Smooth muscle cell (in vitro differentiated cells): ENCODE results near the gene FAM83G. TPM values are rescaled to one million over a fixed set of nuclear protein-coding genes. Genes with fewer than 3 reads are reported as not detected.
"Not testable (repeated sequence)": the region's sequence is repeated elsewhere in the genome, so short reads cannot be mapped to it uniquely, and the experiment has no call there.

Experiments
- DNase-seq: peaks from one replicate; lab custom pipeline; 2025; ENCODE audit not compliant: unreplicated experiment; lab: John Stamatoyannopoulos, UW
- H2AFZ ChIP-seq: fragments of 200-600 bp; sonication (generic); 2 replicates; pipeline ENCODE4 v1.6.0; 2016; ENCODE audit warnings: antibody characterized with exemption, low read depth, mild to moderate bottlenecking
- H3F3A ChIP-seq: fragments of 200-600 bp; sonication (generic); 2 replicates; pipeline ENCODE4 v1.6.0; 2017; ENCODE audit warnings: antibody characterized with exemption, low read depth
- H3K27ac ChIP-seq: fragments of 200-600 bp; sonication (generic); 2 replicates; pipeline ENCODE4 v1.5.1; 2016; ENCODE audit warnings: low read depth, mild to moderate bottlenecking
- H3K27me3 ChIP-seq: fragments of 200-600 bp; sonication (generic); 2 replicates; pipeline ENCODE4 v1.6.1; 2016; ENCODE audit warnings: low read depth, mild to moderate bottlenecking
- H3K36me3 ChIP-seq: fragments of 200-600 bp; sonication (generic); 2 replicates; pipeline ENCODE4 v1.5.1; 2016; ENCODE audit warnings: low read depth
- H3K4me1 ChIP-seq: fragments of 200-600 bp; sonication (generic); 2 replicates; pipeline ENCODE4 v1.5.1; 2016; ENCODE audit warnings: low read depth
- H3K4me2 ChIP-seq: fragments of 200-600 bp; sonication (generic); 2 replicates; pipeline ENCODE4 v1.6.0; 2016; ENCODE audit warnings: mild to moderate bottlenecking
- H3K4me3 ChIP-seq: fragments of 200-600 bp; sonication (generic); 2 replicates; pipeline ENCODE4 v1.5.1; 2016; ENCODE audit warnings: mild to moderate bottlenecking
- H3K79me2 ChIP-seq: fragments of 200-600 bp; sonication (generic); 2 replicates; pipeline ENCODE4 v1.6.0; 2016; ENCODE audit warnings: low read depth, mild to moderate bottlenecking
- H3K9ac ChIP-seq: fragments of 200-600 bp; sonication (generic); 2 replicates; pipeline ENCODE4 v1.6.0; 2016; ENCODE audit warnings: low read depth
- H3K9me3 ChIP-seq: fragments of 200-600 bp; sonication (generic); replicated peaks from 2 replicates; pipeline ENCODE4 v1.5.1; 2016; ENCODE audit warnings: low read depth
- H4K20me1 ChIP-seq: fragments of 200-600 bp; sonication (generic); 2 replicates; pipeline ENCODE4 v1.6.0; 2016; ENCODE audit warnings: low read depth
- WGBS: methylation state at CpG from one replicate; pipeline ENCODE4 v1.1.7; 2016; ENCODE audit warnings: low lambda C conversion rate; 5-methylcytosine and 5-hydroxymethylcytosine counted together
- polyA plus RNA-seq: library from polyadenylated mRNA; unstranded; fragments of >200 nt; fragmentation: Nextera tagmentation; extraction: Ambion mirVana; gene quantifications from 2 replicates; pipeline ENCODE4 v1.2.1, GENCODE V29; 2016
- total RNA-seq: library from RNA; depleted of rRNA; stranded (reverse); fragments of >200 nt; gene quantifications from 2 replicates; pipeline ENCODE4 v1.2.3, GENCODE V29; 2014
- TF ChIP-seq, protein P1 (sequence below): fragments of 200-600 bp; sonication (generic); IDR thresholded peaks from 2 replicates; pipeline ENCODE4 v1.5.1; 2017; ENCODE audit warnings: borderline replicate concordance, mild to moderate bottlenecking, antibody characterized with exemption; ENCODE audit not compliant: insufficient read depth, poor library complexity, severe bottlenecking

FAM83G gene
- total and polyA plus RNA-seq, 2 experiments from 2014 or later = 8.2 to 14.2 TPM

DNA sequence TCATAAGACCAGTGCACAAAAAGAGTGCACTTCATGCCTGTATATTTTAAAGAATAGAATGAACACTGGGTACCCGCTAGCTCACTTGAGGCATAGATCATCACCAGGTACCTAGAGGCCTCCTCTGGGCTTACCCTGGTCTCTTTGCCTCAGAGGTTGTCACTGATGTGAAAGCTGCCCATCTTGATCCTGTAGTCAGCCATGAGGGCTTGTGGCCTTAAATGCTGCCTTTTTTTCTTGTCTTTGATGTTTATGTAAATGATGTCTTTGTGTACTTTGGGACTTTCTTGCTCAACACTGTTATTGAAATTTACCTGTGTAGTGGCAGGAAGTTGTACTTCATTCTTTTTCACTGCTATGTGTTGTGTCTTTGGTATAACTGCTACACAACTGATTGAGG, 79.4 kb downstream of the FAM83G start:
- no peak overlapping the region for H3K9ac ChIP-seq
- no peak for DNase-seq
- TF ChIP-seq, protein P1, sequence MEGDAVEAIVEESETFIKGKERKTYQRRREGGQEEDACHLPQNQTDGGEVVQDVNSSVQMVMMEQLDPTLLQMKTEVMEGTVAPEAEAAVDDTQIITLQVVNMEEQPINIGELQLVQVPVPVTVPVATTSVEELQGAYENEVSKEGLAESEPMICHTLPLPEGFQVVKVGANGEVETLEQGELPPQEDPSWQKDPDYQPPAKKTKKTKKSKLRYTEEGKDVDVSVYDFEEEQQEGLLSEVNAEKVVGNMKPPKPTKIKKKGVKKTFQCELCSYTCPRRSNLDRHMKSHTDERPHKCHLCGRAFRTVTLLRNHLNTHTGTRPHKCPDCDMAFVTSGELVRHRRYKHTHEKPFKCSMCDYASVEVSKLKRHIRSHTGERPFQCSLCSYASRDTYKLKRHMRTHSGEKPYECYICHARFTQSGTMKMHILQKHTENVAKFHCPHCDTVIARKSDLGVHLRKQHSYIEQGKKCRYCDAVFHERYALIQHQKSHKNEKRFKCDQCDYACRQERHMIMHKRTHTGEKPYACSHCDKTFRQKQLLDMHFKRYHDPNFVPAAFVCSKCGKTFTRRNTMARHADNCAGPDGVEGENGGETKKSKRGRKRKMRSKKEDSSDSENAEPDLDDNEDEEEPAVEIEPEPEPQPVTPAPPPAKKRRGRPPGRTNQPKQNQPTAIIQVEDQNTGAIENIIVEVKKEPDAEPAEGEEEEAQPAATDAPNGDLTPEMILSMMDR = no peak
- H3K4me3 ChIP-seq = no peak overlapping the region
- H3K9me3 ChIP-seq = no peaks in the 10 kb centered on the region
- WGBS = 96% methylated on average over 1 of the region's 1 CpG
- H3K36me3 ChIP-seq = no peaks in the 10 kb centered on the region
- H3K27me3 ChIP-seq = no peaks in the 10 kb centered on the region
- H4K20me1 ChIP-seq = peaks cover 13% of the 10 kb centered on the region
- no peaks in the 10 kb centered on the region for H3K79me2 ChIP-seq
- H2AFZ ChIP-seq = no peak overlapping the region
- H3K4me2 ChIP-seq = no peak overlapping the region
- no peaks in the 10 kb centered on the region for H3F3A ChIP-seq
- no peak overlapping the region for H3K27ac ChIP-seq
- no peaks in the 10 kb centered on the region for H3K4me1 ChIP-seq

GRCh38 chr17:18922596-18922995, 82.0 kb downstream of the FAM83G start:
- H3K9me3 ChIP-seq, H3K79me2 ChIP-seq, H3K4me1 ChIP-seq, H3K4me3 ChIP-seq, H2AFZ ChIP-seq, H3K9ac ChIP-seq, H3K4me2 ChIP-seq, DNase-seq, H3F3A ChIP-seq, H3K36me3 ChIP-seq, H3K27me3 ChIP-seq, H3K27ac ChIP-seq: not testable (repeated sequence)
- H4K20me1 ChIP-seq = peaks cover 15% of the 10 kb centered on the region
- 98% methylated on average over 7 of the region's 7 CpGs for WGBS

DNA sequence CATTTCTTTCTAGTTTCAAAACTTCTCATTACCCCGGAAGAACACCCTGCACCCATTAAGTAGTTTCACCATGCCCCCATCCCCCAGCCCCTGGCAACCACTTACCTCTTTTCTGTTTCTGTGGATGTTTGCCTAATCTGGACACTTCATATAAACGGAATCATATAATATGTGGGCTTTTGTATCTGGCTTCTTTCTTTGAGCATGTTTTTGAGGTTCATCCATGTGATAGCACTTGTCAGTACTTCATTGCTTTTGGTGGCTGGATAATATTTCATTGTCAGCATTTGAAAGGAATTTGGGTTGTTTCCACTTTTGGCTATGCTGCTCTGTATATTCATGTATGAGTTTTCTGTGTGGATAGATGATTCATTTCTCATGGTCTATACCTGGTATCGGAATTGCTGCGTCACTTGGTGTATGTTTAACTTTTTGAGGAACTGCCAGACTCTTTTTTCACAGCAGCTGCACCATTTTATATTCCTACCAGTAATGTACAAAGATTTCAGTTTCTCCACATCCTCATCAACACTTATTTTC, 82.6 kb downstream of the FAM83G start:
- Histone ChIP-seq H3K36me3 (no peaks in the 10 kb centered on the region), H2AFZ (no peak overlapping the region), H4K20me1 (peaks cover 15% of the 10 kb centered on the region), H3K9ac (no peak overlapping the region), H3K79me2 (no peaks in the 10 kb centered on the region), H3K27ac (no peak overlapping the region), H3K4me3 (no peak overlapping the region), H3K4me1 (no peaks in the 10 kb centered on the region), H3K9me3 (no peaks in the 10 kb centered on the region), H3K4me2 (no peak overlapping the region), H3K27me3 (no peaks in the 10 kb centered on the region), H3F3A (no peaks in the 10 kb centered on the region)
- DNase-seq = no peak
- TF ChIP-seq, protein P1 = no peak
- WGBS = 87% methylated on average over 4 of the region's 4 CpGs

DNA sequence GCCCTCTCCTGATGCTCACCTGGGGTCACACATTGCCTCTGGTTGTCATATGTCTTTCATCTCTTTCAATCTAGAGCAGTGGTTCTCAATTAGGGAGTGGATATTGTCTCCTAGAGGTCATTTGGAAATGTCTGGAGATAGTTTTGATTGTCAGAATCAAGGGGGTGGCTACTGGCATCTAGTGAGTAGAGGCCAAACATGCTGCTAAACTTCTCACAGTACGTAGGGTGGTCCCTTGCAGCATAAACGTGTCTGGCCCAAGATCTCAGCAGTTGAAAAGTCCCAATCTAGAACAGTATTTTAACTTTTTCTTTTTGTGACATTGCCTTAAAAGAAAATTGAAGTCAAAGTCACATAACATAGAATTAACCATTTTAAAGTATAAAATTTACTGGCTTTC, 83.1 kb downstream of the FAM83G start:
- Histone ChIP-seq H3K27me3 (no peaks in the 10 kb centered on the region), H2AFZ (no peak overlapping the region), H3K36me3 (no peaks in the 10 kb centered on the region), H3K4me2 (no peak overlapping the region), H3K4me1 (no peaks in the 10 kb centered on the region), H3F3A (no peaks in the 10 kb centered on the region), H3K9me3 (no peaks in the 10 kb centered on the region), H3K9ac (no peak overlapping the region), H3K27ac (no peak overlapping the region), H3K79me2 (no peaks in the 10 kb centered on the region), H4K20me1 (peaks cover 15% of the 10 kb centered on the region), H3K4me3 (no peak overlapping the region)
- DNase-seq = no peak
- WGBS = 90% methylated on average over 2 of the region's 2 CpGs
- TF ChIP-seq, protein P1 = no peak
